Measurements from ENCODE around the gene FATE1. TPM values are rescaled to one million over a fixed set of nuclear protein-coding genes. Genes with fewer than 3 reads are reported as not detected.

FATE1 gene
- total RNA-seq, 2 donors from 2014 or later = not detected

- Histone ChIP-seq H3K9me3 (ENCODE audit: control insufficient read depth, low read length) (no peaks in the 10 kb centered on the region), H3K4me3 (ENCODE audit: low read length) (no peak overlapping the region), H3K36me3 (ENCODE audit: control insufficient read depth, insufficient read depth, low read length) (no peaks in the 10 kb centered on the region), H3K27ac (ENCODE audit: low read depth, low read length) (no peak overlapping the region), H3K9ac (ENCODE audit: extremely low read depth, low read length, poor library complexity, severe bottlenecking) (no peak overlapping the region), H3K4me1 (ENCODE audit: control insufficient read depth, insufficient read depth, low read length) (no peaks in the 10 kb centered on the region), H3K27me3 (ENCODE audit: control insufficient read depth, insufficient read depth, low read length, poor library complexity, severe bottlenecking) (no peaks in the 10 kb centered on the region)
- Mint-ChIP-seq H3K36me3 (ENCODE audit: low read depth) (no peaks in the 10 kb centered on the region), H3K27ac (no peak overlapping the region), H3K27me3 (ENCODE audit: insufficient read depth) (peaks cover 3% of the 10 kb centered on the region), H3K4me1 (no peaks in the 10 kb centered on the region), H3K4me3 (no peak overlapping the region), H3K9me3 (peaks cover 73% of the 10 kb centered on the region)
- no peak for TF ChIP-seq CTCF (conservative IDR thresholded peaks at IDR 0.05)
- DNase-seq = no peak
- 99% methylated on average over 5 of the region's 5 CpGs; no CpG with 5 or more reads in 1 of the 2 experiments for WGBS, 2 experiments (ENCODE audit: insufficient coverage in 1 of 2, insufficient read length in 1 of 2)
These were observed 21.7 kb downstream of the FATE1 start for GRCh38 chrX:151737494-151737893.

- no peak overlapping the region for H3K27ac ChIP-seq (ENCODE audit: low read depth, low read length)
- TF ChIP-seq CTCF (conservative IDR thresholded peaks at IDR 0.05) = no peak
- Mint-ChIP-seq H3K4me3 (no peak overlapping the region), H3K36me3 (ENCODE audit: low read depth) (no peaks in the 10 kb centered on the region), H3K4me1 (no peaks in the 10 kb centered on the region), H3K27me3 (ENCODE audit: insufficient read depth) (peaks cover 1% of the 10 kb centered on the region), H3K9me3 (peaks cover 83% of the 10 kb centered on the region), H3K27ac (no peak overlapping the region)
- no peaks in the 10 kb centered on the region for H3K36me3 ChIP-seq (ENCODE audit: control insufficient read depth, insufficient read depth, low read length)
- DNase-seq = no peak
- no peak overlapping the region for H3K9ac ChIP-seq (ENCODE audit: extremely low read depth, low read length, poor library complexity, severe bottlenecking)
- whole genome bisulfite sequencing, 2 experiments (ENCODE audit: insufficient coverage in 1 of 2, insufficient read length in 1 of 2) = 90% methylated on average over 7 of the region's 7 CpGs; no CpG with 5 or more reads in 1 of the 2 experiments
- no peak overlapping the region for H3K4me3 ChIP-seq (ENCODE audit: low read length)
- H3K9me3 ChIP-seq (ENCODE audit: control insufficient read depth, low read length) = no peaks in the 10 kb centered on the region
- no peaks in the 10 kb centered on the region for H3K4me1 ChIP-seq (ENCODE audit: control insufficient read depth, insufficient read depth, low read length)
- H3K27me3 ChIP-seq (ENCODE audit: control insufficient read depth, insufficient read depth, low read length, poor library complexity, severe bottlenecking) = no peaks in the 10 kb centered on the region
These were observed 22.9 kb downstream of the FATE1 start for GRCh38 chrX:151738751-151739150.

- no peaks in the 10 kb centered on the region for H3K4me1 ChIP-seq (ENCODE audit: control insufficient read depth, insufficient read depth, low read length)
- no peak overlapping the region for H3K4me3 ChIP-seq (ENCODE audit: low read length)
- no peak overlapping the region for H3K27ac ChIP-seq (ENCODE audit: low read depth, low read length)
- Mint-ChIP-seq H3K27ac (no peak overlapping the region), H3K4me1 (no peaks in the 10 kb centered on the region), H3K36me3 (ENCODE audit: low read depth) (no peaks in the 10 kb centered on the region), H3K9me3 (peaks cover 84% of the 10 kb centered on the region), H3K4me3 (no peak overlapping the region), H3K27me3 (ENCODE audit: insufficient read depth) (no peaks in the 10 kb centered on the region)
- H3K36me3 ChIP-seq (ENCODE audit: control insufficient read depth, insufficient read depth, low read length) = no peaks in the 10 kb centered on the region
- no peaks in the 10 kb centered on the region for H3K9me3 ChIP-seq (ENCODE audit: control insufficient read depth, low read length)
- no peak for DNase-seq
- TF ChIP-seq CTCF (conservative IDR thresholded peaks at IDR 0.05) = no peak
- 76% methylated on average over 4 of the region's 4 CpGs; no CpG with 5 or more reads in 1 of the 2 experiments for WGBS, 2 experiments (ENCODE audit: insufficient coverage in 1 of 2, insufficient read length in 1 of 2)
- no peaks in the 10 kb centered on the region for H3K27me3 ChIP-seq (ENCODE audit: control insufficient read depth, insufficient read depth, low read length, poor library complexity, severe bottlenecking)
- no peak overlapping the region for H3K9ac ChIP-seq (ENCODE audit: extremely low read depth, low read length, poor library complexity, severe bottlenecking)
These were observed 25.8 kb downstream of the FATE1 start for GRCh38 chrX:151741606-151742005.
